ENCODE data around the gene SLITRK5.

Gene SLITRK5

GRCh38 chr13:87684850-87685742 lies 13.9 kb downstream of the SLITRK5 start:
- Histone ChIP-seq H3K9me2 (replicated peaks; ENCODE audit: control insufficient read depth, low read length) (no peaks in the 10 kb centered on the region), H4K20me1 (ENCODE audit: control insufficient read depth, insufficient read depth, low read depth, low read length) (no peaks in the 10 kb centered on the region), H3K4me3 (ENCODE audit: low read length) (no peak overlapping the region), H3K36me3 (ENCODE audit: control insufficient read depth, low read length) (no peaks in the 10 kb centered on the region), H3F3A (ENCODE audit: control insufficient read depth, insufficient read depth) (no peaks in the 10 kb centered on the region; the same call in 1 of the 2 replicates), H3K79me2 (ENCODE audit: control insufficient read depth, low read length) (no peaks in the 10 kb centered on the region), H3K9me3 (ENCODE audit: control insufficient read depth, insufficient read depth, low read length) (no peaks in the 10 kb centered on the region), H3K4me1 (ENCODE audit: control insufficient read depth, low read length) (peaks cover 12% of the 10 kb centered on the region), H3K27me3 (ENCODE audit: control insufficient read depth, low read length) (no peaks in the 10 kb centered on the region), H3K27ac (ENCODE audit: low read depth, low read length) (no peak overlapping the region), H3K4me2 (ENCODE audit: low read length) (no peak overlapping the region)
- no peak for TF ChIP-seq EZH2phosphoT487 (IDR thresholded peaks at IDR 0.05; ENCODE audit: borderline replicate concordance, low read length)
- TF ChIP-seq CTCF (IDR thresholded peaks at IDR 0.05; ENCODE audit: low read depth, low read length, poor library complexity, severe bottlenecking): no peak

DNA sequence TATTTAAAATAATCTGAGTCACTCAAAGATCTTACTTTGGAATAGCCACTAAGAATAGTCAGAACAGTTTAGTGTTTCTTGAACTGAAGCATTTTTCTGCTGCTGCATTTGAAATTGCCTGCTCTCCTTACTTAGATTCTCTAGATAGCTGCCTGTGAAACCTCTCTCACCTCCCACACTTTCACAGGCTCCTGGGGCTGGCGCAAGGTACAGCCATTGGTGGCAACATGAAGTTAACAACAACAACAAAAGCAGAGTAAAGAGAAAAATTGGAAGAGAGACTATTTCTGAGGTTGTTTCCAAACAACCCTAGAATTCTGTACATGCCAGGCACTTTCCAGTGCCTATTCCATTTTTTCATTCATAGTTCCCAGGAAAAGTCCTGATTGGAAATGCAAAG lies 25.3 kb downstream of the SLITRK5 start:
- no peaks in the 10 kb centered on the region for H3K27me3 ChIP-seq (ENCODE audit: control insufficient read depth, low read length)
- no peaks in the 10 kb centered on the region for H3F3A ChIP-seq (ENCODE audit: control insufficient read depth, insufficient read depth)
- H3K4me3 ChIP-seq (ENCODE audit: low read length): no peak overlapping the region
- no peaks in the 10 kb centered on the region for H3K79me2 ChIP-seq (ENCODE audit: control insufficient read depth, low read length)
- no peak for TF ChIP-seq EZH2phosphoT487 (IDR thresholded peaks at IDR 0.05; ENCODE audit: borderline replicate concordance, low read length)
- no peak for TF ChIP-seq CTCF (IDR thresholded peaks at IDR 0.05; ENCODE audit: low read depth, low read length, poor library complexity, severe bottlenecking)
- H3K36me3 ChIP-seq (ENCODE audit: control insufficient read depth, low read length): no peaks in the 10 kb centered on the region
- peaks cover 7% of the 10 kb centered on the region for H3K4me1 ChIP-seq (ENCODE audit: control insufficient read depth, low read length)
- no peak overlapping the region for H3K27ac ChIP-seq (ENCODE audit: low read depth, low read length)
- H3K9me3 ChIP-seq (ENCODE audit: control insufficient read depth, insufficient read depth, low read length): no peaks in the 10 kb centered on the region
- H4K20me1 ChIP-seq (ENCODE audit: control insufficient read depth, insufficient read depth, low read depth, low read length): no peaks in the 10 kb centered on the region
- no peaks in the 10 kb centered on the region for H3K9me2 ChIP-seq (replicated peaks; ENCODE audit: control insufficient read depth, low read length)
- no peak overlapping the region for H3K4me2 ChIP-seq (ENCODE audit: low read length)

DNA sequence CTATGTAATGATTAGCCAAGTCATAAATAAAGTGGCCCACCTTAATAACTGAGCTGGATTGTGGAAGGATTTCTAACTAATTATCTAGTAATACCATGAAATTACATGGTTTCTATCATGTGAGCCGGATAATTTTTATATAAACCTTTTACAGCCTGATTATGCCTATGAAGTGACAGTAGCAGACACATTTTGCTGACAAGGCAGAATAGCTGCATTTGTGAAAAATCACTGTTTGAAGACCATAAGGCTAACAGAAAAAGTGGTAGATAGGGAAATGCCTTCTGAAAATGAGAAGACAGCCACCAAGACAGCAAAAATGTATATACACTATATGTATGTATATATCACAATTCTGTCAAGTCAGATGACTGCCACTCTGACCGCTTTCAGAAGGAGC lies 27.1 kb downstream of the SLITRK5 start:
- Histone ChIP-seq H3K27ac (ENCODE audit: low read depth, low read length) (no peak overlapping the region), H3K4me3 (ENCODE audit: low read length) (no peak overlapping the region), H4K20me1 (ENCODE audit: control insufficient read depth, insufficient read depth, low read depth, low read length) (no peaks in the 10 kb centered on the region), H3K9me2 (replicated peaks; ENCODE audit: control insufficient read depth, low read length) (no peaks in the 10 kb centered on the region), H3K4me1 (ENCODE audit: control insufficient read depth, low read length) (peaks cover 2% of the 10 kb centered on the region), H3K79me2 (ENCODE audit: control insufficient read depth, low read length) (no peaks in the 10 kb centered on the region), H3K9me3 (ENCODE audit: control insufficient read depth, insufficient read depth, low read length) (no peaks in the 10 kb centered on the region), H3K4me2 (ENCODE audit: low read length) (no peak overlapping the region), H3F3A (ENCODE audit: control insufficient read depth, insufficient read depth) (no peaks in the 10 kb centered on the region), H3K27me3 (ENCODE audit: control insufficient read depth, low read length) (no peaks in the 10 kb centered on the region), H3K36me3 (ENCODE audit: control insufficient read depth, low read length) (no peaks in the 10 kb centered on the region)
- TF ChIP-seq EZH2phosphoT487 (IDR thresholded peaks at IDR 0.05; ENCODE audit: borderline replicate concordance, low read length): no peak
- no peak for TF ChIP-seq CTCF (IDR thresholded peaks at IDR 0.05; ENCODE audit: low read depth, low read length, poor library complexity, severe bottlenecking)

All from DOHH2 (cell line).